ENCODE results near the gene CPLX1. TPM values are rescaled to one million over a fixed set of nuclear protein-coding genes. Genes with fewer than 3 reads are reported as not detected.

The CPLX1 gene
- total RNA-seq, 2 experiments from 2014 or later: 0.39 to 0.53 TPM

DNA sequence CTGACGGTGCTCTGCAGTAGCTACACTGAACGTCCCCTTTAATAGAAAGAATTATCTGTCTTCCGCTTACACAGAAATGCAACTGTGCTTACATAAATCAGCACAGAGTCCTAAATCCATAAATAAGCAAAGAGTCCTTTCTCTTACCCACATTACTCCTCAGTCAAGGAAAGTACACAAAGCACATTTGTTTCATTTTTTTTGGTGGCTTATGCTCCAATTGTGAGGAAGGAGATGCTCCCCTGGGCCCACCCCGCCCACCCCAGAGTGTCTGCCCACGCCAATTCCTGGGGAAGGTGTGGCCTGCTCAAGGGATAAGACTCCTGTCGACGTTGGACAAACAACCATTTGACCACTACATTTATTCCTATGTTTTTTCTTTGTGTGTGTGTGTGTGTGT, 53.8 kb downstream of the CPLX1 start:
- Mint-ChIP-seq H3K27me3 (ENCODE audit: low read depth) (no peaks in the 10 kb centered on the region), H3K36me3 (ENCODE audit: low read depth) (peaks cover 59% of the 10 kb centered on the region), H3K4me3 (no peak overlapping the region), H3K27ac (no peak overlapping the region), H3K9me3 (ENCODE audit: insufficient read depth) (no peaks in the 10 kb centered on the region), H3K4me1 (ENCODE audit: low read depth) (peaks cover 16% of the 10 kb centered on the region)
- ChIA-PET POLR2A (no interaction called here), CTCF (no interaction called here)
- DNase-seq (no peak), ATAC-seq (no peak)

- ChIA-PET CTCF (interaction anchor here (1.0 kb wide), 1 partner anchor 29 kb away, joined by 3 read pairs; no protein-coding TSS in a partner anchor), POLR2A (no interaction called here)
- no peaks in the 10 kb centered on the region for H3K27me3 Mint-ChIP-seq (ENCODE audit: low read depth)
- no peak overlapping the region for H3K27ac Mint-ChIP-seq
- no peak for DNase-seq
- H3K9me3 Mint-ChIP-seq (ENCODE audit: insufficient read depth): no peaks in the 10 kb centered on the region
- peaks cover 59% of the 10 kb centered on the region for H3K36me3 Mint-ChIP-seq (ENCODE audit: low read depth)
- H3K4me3 Mint-ChIP-seq: no peak overlapping the region
- H3K4me1 Mint-ChIP-seq (ENCODE audit: low read depth): peaks cover 12% of the 10 kb centered on the region
- no peak for ATAC-seq
These were observed 54.5 kb downstream of the CPLX1 start for GRCh38 chr4:771464-771863.

- H3K9me3 Mint-ChIP-seq (ENCODE audit: insufficient read depth): no peaks in the 10 kb centered on the region
- no peaks in the 10 kb centered on the region for H3K27me3 Mint-ChIP-seq (ENCODE audit: low read depth)
- ATAC-seq: no peak
- peaks cover 56% of the 10 kb centered on the region for H3K36me3 Mint-ChIP-seq (ENCODE audit: low read depth)
- no peak overlapping the region for H3K4me3 Mint-ChIP-seq
- POLR2A ChIA-PET: no interaction called here
- peaks cover 12% of the 10 kb centered on the region for H3K4me1 Mint-ChIP-seq (ENCODE audit: low read depth)
- CTCF ChIA-PET: no interaction called here
- no peak for DNase-seq
- no peak overlapping the region for H3K27ac Mint-ChIP-seq
These were observed 55.9 kb downstream of the CPLX1 start for GRCh38 chr4:770022-770421.

DNA sequence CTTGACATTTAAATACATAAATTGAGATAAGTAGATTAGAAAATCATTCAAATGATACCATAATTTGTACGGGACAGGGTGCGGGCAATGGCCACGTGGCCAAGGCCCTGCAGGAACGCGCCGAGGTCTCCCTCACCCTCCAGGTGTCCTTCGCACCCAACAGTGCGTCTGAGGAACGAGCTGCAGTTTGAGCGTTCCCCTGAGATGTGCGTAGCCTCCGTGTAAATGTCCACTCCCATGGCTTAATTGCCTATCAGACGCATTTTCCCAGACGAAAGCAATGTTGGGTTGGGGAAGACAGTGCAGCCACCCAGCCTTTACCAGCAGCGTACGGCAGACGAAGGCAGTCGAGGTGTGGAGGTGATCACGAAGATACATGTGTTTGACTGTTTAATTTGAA, 56.4 kb downstream of the CPLX1 start:
- no peak overlapping the region for H3K27ac Mint-ChIP-seq
- ChIA-PET POLR2A (no interaction called here), CTCF (no interaction called here)
- no peaks in the 10 kb centered on the region for H3K9me3 Mint-ChIP-seq (ENCODE audit: insufficient read depth)
- no peaks in the 10 kb centered on the region for H3K27me3 Mint-ChIP-seq (ENCODE audit: low read depth)
- H3K4me1 Mint-ChIP-seq (ENCODE audit: low read depth): peaks cover 10% of the 10 kb centered on the region
- ATAC-seq (no peak), DNase-seq (no peak)
- H3K4me3 Mint-ChIP-seq: no peak overlapping the region
- H3K36me3 Mint-ChIP-seq (ENCODE audit: low read depth): peaks cover 56% of the 10 kb centered on the region

- ChIA-PET POLR2A (no interaction called here), CTCF (interaction anchor here (2.0 kb wide), 1 partner anchor 26 kb away, joined by 7 read pairs; no protein-coding TSS in a partner anchor)
- peaks cover 6% of the 10 kb centered on the region for H3K4me1 Mint-ChIP-seq (ENCODE audit: low read depth)
- no peaks in the 10 kb centered on the region for H3K9me3 Mint-ChIP-seq (ENCODE audit: insufficient read depth)
- DNase-seq: no peak
- no peak overlapping the region for H3K4me3 Mint-ChIP-seq
- no peak overlapping the region for H3K27ac Mint-ChIP-seq
- no peak for ATAC-seq
- H3K36me3 Mint-ChIP-seq (ENCODE audit: low read depth): peaks cover 51% of the 10 kb centered on the region
- no peaks in the 10 kb centered on the region for H3K27me3 Mint-ChIP-seq (ENCODE audit: low read depth)
These were observed 56.9 kb downstream of the CPLX1 start for GRCh38 chr4:768995-769394.

- peaks cover 57% of the 10 kb centered on the region for H3K36me3 Mint-ChIP-seq (ENCODE audit: low read depth)
- no peak overlapping the region for H3K27ac Mint-ChIP-seq
- ChIA-PET CTCF (interaction anchor here (2.0 kb wide), 1 partner anchor 25 kb away, joined by 7 read pairs; no protein-coding TSS in a partner anchor), POLR2A (interaction anchor here (0.6 kb wide), 1 partner anchor 957 kb away, joined by 4 read pairs; no protein-coding TSS in a partner anchor)
- H3K4me1 Mint-ChIP-seq (ENCODE audit: low read depth): peaks cover 6% of the 10 kb centered on the region
- H3K27me3 Mint-ChIP-seq (ENCODE audit: low read depth): no peaks in the 10 kb centered on the region
- no peaks in the 10 kb centered on the region for H3K9me3 Mint-ChIP-seq (ENCODE audit: insufficient read depth)
- DNase-seq (no peak), ATAC-seq (no peak)
- H3K4me3 Mint-ChIP-seq: no peak overlapping the region
These were observed 57.9 kb downstream of the CPLX1 start for GRCh38 chr4:768076-768475.

- Mint-ChIP-seq H3K27me3 (ENCODE audit: low read depth) (no peaks in the 10 kb centered on the region), H3K4me1 (ENCODE audit: low read depth) (peaks cover 6% of the 10 kb centered on the region), H3K27ac (no peak overlapping the region), H3K9me3 (ENCODE audit: insufficient read depth) (no peaks in the 10 kb centered on the region), H3K4me3 (no peak overlapping the region), H3K36me3 (ENCODE audit: low read depth) (peaks cover 64% of the 10 kb centered on the region)
- ChIA-PET POLR2A (interaction anchor here (0.6 to 1.8 kb wide), 2 partner anchors 15 to 450 kb away, joined by 3 to 6 read pairs; no protein-coding TSS in a partner anchor), CTCF (interaction anchor here (2.0 kb wide), 1 partner anchor 24 kb away, joined by 7 read pairs; no protein-coding TSS in a partner anchor)
- DNase-seq: no peak
- ATAC-seq: no peak
These were observed 59.2 kb downstream of the CPLX1 start for GRCh38 chr4:766559-767283.

DNA sequence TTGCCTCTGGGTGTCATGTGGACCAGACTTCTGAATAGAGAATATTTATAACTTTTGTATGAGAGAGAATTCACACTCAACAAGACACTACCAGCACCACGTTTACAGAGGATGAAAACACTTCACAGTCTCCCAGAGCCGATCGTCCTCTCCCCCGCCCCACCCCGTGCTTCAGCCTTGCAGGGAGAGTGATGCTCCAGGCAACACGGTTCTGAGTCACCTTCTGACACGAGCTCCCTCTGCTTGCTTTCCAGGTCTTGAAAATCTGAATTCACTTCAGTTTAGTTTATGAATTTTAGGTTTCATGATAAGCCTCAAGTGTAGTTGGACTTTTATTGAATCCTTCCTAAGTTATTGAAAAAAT, 59.8 kb downstream of the CPLX1 start:
- Mint-ChIP-seq H3K27ac (peak overlapping the region; percentile 32), H3K4me1 (ENCODE audit: low read depth) (peaks cover 6% of the 10 kb centered on the region), H3K27me3 (ENCODE audit: low read depth) (no peaks in the 10 kb centered on the region), H3K4me3 (no peak overlapping the region), H3K9me3 (ENCODE audit: insufficient read depth) (no peaks in the 10 kb centered on the region), H3K36me3 (ENCODE audit: low read depth) (peaks cover 67% of the 10 kb centered on the region)
- no peak for DNase-seq
- POLR2A ChIA-PET: interaction anchor here (1.8 kb wide), 1 partner anchor 15 kb away, joined by 6 read pairs; no protein-coding TSS in a partner anchor
- CTCF ChIA-PET: no interaction called here
- no peak for ATAC-seq

GRCh38 chr4:764405-765169, 61.3 kb downstream of the CPLX1 start:
- Mint-ChIP-seq H3K27ac (peak overlapping the region; percentile 30), H3K27me3 (ENCODE audit: low read depth) (no peaks in the 10 kb centered on the region), H3K4me1 (ENCODE audit: low read depth) (peaks cover 10% of the 10 kb centered on the region), H3K36me3 (ENCODE audit: low read depth) (peaks cover 69% of the 10 kb centered on the region), H3K4me3 (no peak overlapping the region), H3K9me3 (ENCODE audit: insufficient read depth) (no peaks in the 10 kb centered on the region)
- CTCF ChIA-PET: interaction anchor here (0.7 kb wide), 1 partner anchor 22 kb away, joined by 4 read pairs; no protein-coding TSS in a partner anchor
- POLR2A ChIA-PET: interaction anchor here (1.0 kb wide), 1 partner anchor 8 kb away, joined by 4 read pairs; no protein-coding TSS in a partner anchor
- ATAC-seq: peak; percentile 12
- DNase-seq: no peak

GRCh38 chr4:763922-764321, 62.0 kb downstream of the CPLX1 start:
- peaks cover 62% of the 10 kb centered on the region for H3K36me3 Mint-ChIP-seq (ENCODE audit: low read depth)
- DNase-seq (no peak), ATAC-seq (no peak)
- no peaks in the 10 kb centered on the region for H3K9me3 Mint-ChIP-seq (ENCODE audit: insufficient read depth)
- no peaks in the 10 kb centered on the region for H3K27me3 Mint-ChIP-seq (ENCODE audit: low read depth)
- no peak overlapping the region for H3K4me3 Mint-ChIP-seq
- POLR2A ChIA-PET: no interaction called here
- H3K27ac Mint-ChIP-seq: no peak overlapping the region
- peaks cover 10% of the 10 kb centered on the region for H3K4me1 Mint-ChIP-seq (ENCODE audit: low read depth)
- CTCF ChIA-PET: no interaction called here

DNA sequence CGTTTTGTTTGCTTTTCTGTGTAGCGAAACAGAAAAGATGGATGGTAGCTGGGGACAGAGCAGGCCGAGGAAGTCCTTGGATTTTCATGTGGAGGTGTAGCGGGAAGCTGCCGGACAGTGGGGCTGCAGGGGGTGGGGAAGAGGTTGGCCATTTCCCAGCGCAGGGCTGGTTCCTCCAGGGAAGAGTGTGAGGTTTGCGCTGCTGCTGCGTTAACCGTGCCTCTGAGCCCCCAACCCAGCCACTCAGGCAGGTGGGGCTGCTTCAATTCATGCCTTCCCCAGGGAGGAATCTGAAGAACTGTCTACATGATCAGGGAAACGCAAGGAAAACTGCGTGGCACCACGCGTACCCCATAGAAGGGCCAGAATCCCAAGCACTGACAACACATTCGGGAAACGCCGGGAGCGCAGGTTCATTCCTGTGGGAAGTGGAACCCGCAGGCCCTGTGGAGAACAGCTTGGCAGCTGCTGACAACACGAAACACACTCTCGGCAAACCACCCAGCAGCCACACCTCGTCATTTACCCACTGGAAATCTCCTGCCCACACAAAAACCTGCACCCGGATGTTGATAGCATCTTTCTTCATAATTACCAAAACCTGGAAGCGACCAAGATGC, 62.6 kb downstream of the CPLX1 start:
- Mint-ChIP-seq H3K27me3 (ENCODE audit: low read depth) (no peaks in the 10 kb centered on the region), H3K36me3 (ENCODE audit: low read depth) (peaks cover 62% of the 10 kb centered on the region), H3K4me1 (ENCODE audit: low read depth) (peaks cover 10% of the 10 kb centered on the region), H3K9me3 (ENCODE audit: insufficient read depth) (no peaks in the 10 kb centered on the region), H3K27ac (no peak overlapping the region), H3K4me3 (no peak overlapping the region)
- ATAC-seq (no peak), DNase-seq (no peak)
- ChIA-PET POLR2A (no interaction called here), CTCF (interaction anchor here (0.7 kb wide), 1 partner anchor 10 kb away, joined by 3 read pairs; no protein-coding TSS in a partner anchor)
